HepG2 (cell line): ENCODE measurements around the gene DENND2A. TPM values are rescaled to one million over a fixed set of nuclear protein-coding genes. Genes with fewer than 3 reads are reported as not detected.
"Not testable (repeated sequence)": the region's sequence is repeated elsewhere in the genome, so short reads cannot be mapped to it uniquely, and the experiment has no call there.

Source experiments
- ATAC-seq: fragments of 200-7000 bp; cut with Tn5 transposase; 3 replicates; pipeline ENCODE4 v1.9.1; 2020; ENCODE audit warnings: mild to moderate bottlenecking, moderate library complexity
- BruUV-seq: library from RNA; stranded (reverse); fragments of 400-500 nt; replicated peaks from 2 replicates; lab custom pipeline; 2021; lab: Mats Ljungman, UMichigan
- CTCF ChIA-PET: fragments of 300-600 bp; formaldehyde crosslinking; extraction: SDS; loops from one replicate; lab custom pipeline; 2021; ENCODE audit warnings: low total read pairs, inconsistent platforms, low intra/inter-chr PET ratio; lab: Yijun Ruan, JAX
- POLR2A ChIA-PET: fragments of 350-600 bp; sonication (Branson Sonifier 250); formaldehyde crosslinking; loops from one replicate; lab custom pipeline; 2020; ENCODE audit warnings: antibody characterized with exemption, inconsistent platforms; lab: Yijun Ruan, JAX
- DNase-seq: peaks from one replicate; pipeline ENCODE4 v3.0.0-alpha.2; 2015; ENCODE audit warnings: low spot score
- FAIRE-seq: peaks from 3 replicates; lab custom pipeline; 2011; peaks lifted over from hg19 to GRCh38; lab: Jason Lieb, UNC
- H2AFZ ChIP-seq: one replicate; pipeline ENCODE4 v1.6.1; 2011; ENCODE audit warnings: low read length, inconsistent platforms
- H3K27ac ChIP-seq: fragments of 300-600 bp; 3 replicates; pipeline ENCODE4 v1.8.0; 2011; ENCODE audit warnings: mixed run types, mild to moderate bottlenecking, mixed read lengths, low read length, inconsistent platforms; ENCODE audit not compliant: insufficient read depth; ENCODE audit errors: extremely low read length
- H3K27me3 ChIP-seq, 2 experiments: fragments of 200-600 bp in 1 of 2; 2 replicates in 1 of 2; 3 replicates in 1 of 2; pipeline versions ENCODE4 v1.6.0 to v1.8.0; 2011; ENCODE audit warnings: low read length in 2 of 2, mild to moderate bottlenecking in 2 of 2, moderate library complexity in 2 of 2, inconsistent platforms in 1 of 2; ENCODE audit not compliant: insufficient read depth in 2 of 2, control insufficient read depth in 1 of 2
- H3K36me3 ChIP-seq, 2 experiments: fragments of 200-600 bp in 1 of 2; replicated peaks in 1 of 2; 2 replicates in 1 of 2; 3 replicates in 1 of 2; pipeline versions ENCODE4 v1.5.1 to v1.8.0; 2011; ENCODE audit warnings: low read length in 2 of 2, inconsistent platforms in 1 of 2; ENCODE audit not compliant: insufficient read depth in 2 of 2, control insufficient read depth in 1 of 2
- H3K4me1 ChIP-seq: 2 replicates; pipeline ENCODE4 v1.5.1; 2012; ENCODE audit warnings: low read length, inconsistent platforms; ENCODE audit not compliant: insufficient read depth
- H3K4me2 ChIP-seq: 2 replicates; pipeline ENCODE4 v1.6.0; 2011; ENCODE audit warnings: low read depth, low read length, inconsistent platforms
- H3K4me3 ChIP-seq, 3 experiments: fragments of 200-600 bp in 1 of 3; sonication (generic), shearing (Covaris generic) in 1 of 3; replicated peaks in 1 of 3; 2 replicates each; pipeline ENCODE4 v1.5.1; 2011 to 2016; ENCODE audit warnings: low read length in 3 of 3, inconsistent platforms in 2 of 3, low read depth in 2 of 3, mild to moderate bottlenecking in 2 of 3, control low read depth in 1 of 3, mixed read lengths in 1 of 3; ENCODE audit not compliant: insufficient read depth in 1 of 3
- H3K79me2 ChIP-seq: one replicate; pipeline ENCODE4 v1.6.1; 2011; ENCODE audit warnings: low read length, inconsistent platforms; ENCODE audit not compliant: insufficient read depth
- H3K9ac ChIP-seq: 2 replicates; pipeline ENCODE4 v1.6.0; 2011; ENCODE audit warnings: mild to moderate bottlenecking, low read depth, low read length, inconsistent platforms; ENCODE audit not compliant: insufficient read depth
- H3K9me3 ChIP-seq: 2 replicates; pipeline ENCODE4 v1.5.1; 2012; ENCODE audit warnings: mild to moderate bottlenecking, low read length
- H4K20me1 ChIP-seq: 2 replicates; pipeline ENCODE4 v1.6.0; 2011; ENCODE audit warnings: inconsistent platforms, mild to moderate bottlenecking, low read length, moderate library complexity; ENCODE audit not compliant: insufficient read depth
- HNF4A ChIP-seq: sonication (generic); formaldehyde crosslinking; IDR thresholded peaks from 2 replicates; pipeline ENCODE4 v1.4.0; 2020; ENCODE audit warnings: missing genetic modification reagents
- MBNL3 ChIP-seq: fragments of 250-450 bp; sonication (Bioruptor Pico); conservative IDR thresholded peaks from 2 replicates; pipeline ENCODE4 v1.8.0; 2022; ENCODE audit warnings: mild to moderate bottlenecking, inconsistent platforms
- PHF8 ChIP-seq: sonication (generic); formaldehyde crosslinking; IDR thresholded peaks from 2 replicates; pipeline ENCODE4 v1.5.0; 2020; ENCODE audit warnings: missing genetic modification reagents
- WGBS: methylation state at CpG from one replicate; pipeline ENCODE4 v1.1.6; 2017; ENCODE audit warnings: low lambda C conversion rate; 5-methylcytosine and 5-hydroxymethylcytosine counted together
- in situ Hi-C: cut with HindIII; loops from 2 replicates; pipeline ENCODE4 v1.10.0; 2017; ENCODE audit warnings: low pct_unique_long_range_greater_than_20kb; ENCODE audit not compliant: extremely low pct_ligation_motif_present
- intact Hi-C: fragments of 100-400 bp; cut with micrococcal nuclease; formaldehyde crosslinking; loops from one replicate; pipeline ENCODE4 v1.10.0; 2022; ENCODE audit not compliant: unreplicated experiment
- polyA plus RNA-seq, 8 experiments: library from polyadenylated mRNA; depleted of rRNA in 3 of 8; stranded (reverse) in 7 of 8; unstranded in 1 of 8; fragments of >200 nt; fragmentation: Illumina TruSeq in 4 of 8; extraction: Trizol in 4 of 8; gene quantifications; 2 replicates each; pipeline versions ENCODE4 v1.2.1 to v1.2.3, GENCODE V29; 2011 to 2016; ENCODE audit warnings: low read depth in 4 of 8, missing spikeins in 1 of 8, mixed read lengths in 1 of 8; ENCODE audit not compliant: insufficient read depth in 1 of 8
- total RNA-seq, 5 experiments: library from RNA; depleted of rRNA; stranded (reverse); fragments of >200 nt; fragmentation: Illumina TruSeq; extraction: Trizol; gene quantifications; 2 replicates each; pipeline ENCODE4 v1.2.3, GENCODE V29; 2016; ENCODE audit warnings: low read depth in 1 of 5
- TF ChIP-seq, protein P1 (sequence below): sonication (generic); formaldehyde crosslinking; IDR thresholded peaks from 2 replicates; pipeline ENCODE4 v1.5.0; 2020; ENCODE audit warnings: missing genetic modification reagents, mild to moderate bottlenecking, borderline replicate concordance
- TF ChIP-seq, protein P2 (sequence below): sonication (generic); formaldehyde crosslinking; conservative IDR thresholded peaks from 2 replicates; pipeline ENCODE4 v1.5.0; 2020; ENCODE audit warnings: missing genetic modification reagents

Gene DENND2A
- total and polyA plus RNA-seq, 2 of the 13 experiments (the other 11 are each of a cell fraction or from before 2014, with no cell fraction given), result not detected

DNA sequence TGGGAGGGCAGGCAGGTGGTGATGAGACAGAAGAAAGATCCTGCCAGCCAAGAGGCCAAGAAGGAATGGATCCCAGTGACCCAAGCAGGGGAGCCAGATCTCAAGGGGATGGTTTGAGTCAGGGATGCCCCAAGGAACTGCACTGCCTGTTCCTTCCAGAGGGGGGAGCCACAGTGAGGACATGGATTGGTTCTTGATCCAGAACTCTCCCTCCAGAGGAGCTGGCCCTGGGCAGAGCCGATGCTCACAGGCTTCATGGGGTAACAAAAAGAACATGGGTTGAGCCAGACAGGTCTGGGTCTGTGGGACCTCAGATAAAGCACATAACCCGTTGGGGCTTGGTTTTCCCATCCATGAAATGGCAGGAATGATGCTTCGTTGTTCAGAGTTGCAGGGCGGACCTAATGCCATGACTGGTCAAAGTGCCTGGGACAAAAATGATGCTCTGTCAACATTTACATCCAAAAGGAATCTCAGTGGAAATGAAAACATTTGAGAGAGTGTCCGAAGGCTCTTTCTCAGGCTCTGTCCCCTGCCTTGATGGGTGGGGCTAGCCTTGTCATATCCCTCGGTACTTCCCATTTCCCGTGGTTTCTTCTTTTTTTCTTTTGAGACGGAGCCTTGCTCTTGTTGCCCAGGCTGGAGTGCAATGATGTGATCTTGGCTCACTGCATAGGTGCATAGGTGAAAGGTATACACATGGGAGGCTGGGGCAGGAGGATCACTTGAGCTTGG is 4.7 kb upstream of the DENND2A start:
- ChIA-PET CTCF (no interaction called here), POLR2A (no interaction called here)
- H3K36me3 ChIP-seq, result no peaks in the 10 kb centered on the region
- H3K27me3 ChIP-seq, result peaks cover 1 to 15% of the 10 kb centered on the region in 2 experiments; a peak in 4 of 5 replicates
- no peaks in the 10 kb centered on the region for H3K79me2 ChIP-seq
- 45% methylated on average over 8 of the region's 8 CpGs for WGBS
- no peak overlapping the region for H3K4me2 ChIP-seq
- DNase-seq, result no peak
- BruUV-seq, result no TSS peak
- no peak overlapping the region for H3K4me3 ChIP-seq
- intact Hi-C loops (no loop called here), in situ Hi-C loops (no loop called here)
- no peak overlapping the region for H3K9ac ChIP-seq
- no peaks in the 10 kb centered on the region for H3K4me1 ChIP-seq
- no peaks in the 10 kb centered on the region for H4K20me1 ChIP-seq
- no peak for FAIRE-seq
- no peak overlapping the region for H3K27ac ChIP-seq
- no peaks in the 10 kb centered on the region for H3K9me3 ChIP-seq
- ATAC-seq, result no peak
- no peak overlapping the region for H2AFZ ChIP-seq
- TF ChIP-seq HNF4A (no peak), PHF8 (no peak), MBNL3 (CRISPR knock-in tag) (no peak)
- TF ChIP-seq, protein P1, sequence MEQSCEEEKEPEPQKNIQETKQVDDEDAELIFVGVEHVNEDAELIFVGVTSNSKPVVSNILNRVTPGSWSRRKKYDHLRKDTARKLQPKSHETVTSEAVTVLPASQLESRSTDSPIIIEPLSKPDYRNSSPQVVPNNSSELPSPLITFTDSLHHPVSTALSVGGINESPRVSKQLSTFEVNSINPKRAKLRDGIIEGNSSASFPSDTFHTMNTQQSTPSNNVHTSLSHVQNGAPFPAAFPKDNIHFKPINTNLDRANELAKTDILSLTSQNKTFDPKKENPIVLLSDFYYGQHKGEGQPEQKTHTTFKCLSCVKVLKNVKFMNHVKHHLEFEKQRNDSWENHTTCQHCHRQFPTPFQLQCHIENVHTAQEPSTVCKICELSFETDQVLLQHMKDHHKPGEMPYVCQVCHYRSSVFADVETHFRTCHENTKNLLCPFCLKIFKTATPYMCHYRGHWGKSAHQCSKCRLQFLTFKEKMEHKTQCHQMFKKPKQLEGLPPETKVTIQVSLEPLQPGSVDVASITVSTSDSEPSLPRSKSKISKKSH, result no peak
- TF ChIP-seq, protein P2, sequence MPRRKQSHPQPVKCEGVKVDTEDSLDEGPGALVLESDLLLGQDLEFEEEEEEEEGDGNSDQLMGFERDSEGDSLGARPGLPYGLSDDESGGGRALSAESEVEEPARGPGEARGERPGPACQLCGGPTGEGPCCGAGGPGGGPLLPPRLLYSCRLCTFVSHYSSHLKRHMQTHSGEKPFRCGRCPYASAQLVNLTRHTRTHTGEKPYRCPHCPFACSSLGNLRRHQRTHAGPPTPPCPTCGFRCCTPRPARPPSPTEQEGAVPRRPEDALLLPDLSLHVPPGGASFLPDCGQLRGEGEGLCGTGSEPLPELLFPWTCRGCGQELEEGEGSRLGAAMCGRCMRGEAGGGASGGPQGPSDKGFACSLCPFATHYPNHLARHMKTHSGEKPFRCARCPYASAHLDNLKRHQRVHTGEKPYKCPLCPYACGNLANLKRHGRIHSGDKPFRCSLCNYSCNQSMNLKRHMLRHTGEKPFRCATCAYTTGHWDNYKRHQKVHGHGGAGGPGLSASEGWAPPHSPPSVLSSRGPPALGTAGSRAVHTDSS, result no peak

DNA sequence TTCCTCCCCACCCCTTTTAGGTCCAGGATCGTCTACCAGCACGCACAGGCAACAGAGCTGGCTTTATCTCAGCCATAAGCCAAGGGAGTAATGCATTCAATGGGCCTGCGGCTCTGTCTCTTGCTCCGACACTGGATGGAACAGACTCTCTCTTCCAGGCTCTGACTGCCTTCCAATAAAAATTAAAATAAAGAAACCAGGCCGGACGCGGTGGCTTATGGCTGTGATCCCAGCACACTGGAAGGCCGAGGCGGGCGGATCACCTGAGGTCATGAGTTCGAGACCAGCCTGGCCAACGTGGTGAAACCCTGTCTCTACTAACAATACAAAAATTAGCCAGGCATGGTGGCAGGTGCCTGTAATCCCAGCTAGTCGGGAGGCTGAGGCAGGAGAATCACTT is 4.1 kb upstream of the DENND2A start:
- H3K4me3 ChIP-seq, POLR2A ChIA-PET, DNase-seq, H4K20me1 ChIP-seq, H3K27ac ChIP-seq, in situ Hi-C loops, BruUV-seq, intact Hi-C loops, H3K79me2 ChIP-seq, H2AFZ ChIP-seq, H3K9me3 ChIP-seq, CTCF ChIA-PET, H3K36me3 ChIP-seq, ATAC-seq, FAIRE-seq, H3K4me2 ChIP-seq, H3K4me1 ChIP-seq, H3K9ac ChIP-seq: not testable (repeated sequence)
- 57% methylated on average over 13 of the region's 13 CpGs for WGBS
- peaks cover 1 to 18% of the 10 kb centered on the region in 2 experiments for H3K27me3 ChIP-seq
